Measurements from ENCODE around the gene ABLIM2.

DNA sequence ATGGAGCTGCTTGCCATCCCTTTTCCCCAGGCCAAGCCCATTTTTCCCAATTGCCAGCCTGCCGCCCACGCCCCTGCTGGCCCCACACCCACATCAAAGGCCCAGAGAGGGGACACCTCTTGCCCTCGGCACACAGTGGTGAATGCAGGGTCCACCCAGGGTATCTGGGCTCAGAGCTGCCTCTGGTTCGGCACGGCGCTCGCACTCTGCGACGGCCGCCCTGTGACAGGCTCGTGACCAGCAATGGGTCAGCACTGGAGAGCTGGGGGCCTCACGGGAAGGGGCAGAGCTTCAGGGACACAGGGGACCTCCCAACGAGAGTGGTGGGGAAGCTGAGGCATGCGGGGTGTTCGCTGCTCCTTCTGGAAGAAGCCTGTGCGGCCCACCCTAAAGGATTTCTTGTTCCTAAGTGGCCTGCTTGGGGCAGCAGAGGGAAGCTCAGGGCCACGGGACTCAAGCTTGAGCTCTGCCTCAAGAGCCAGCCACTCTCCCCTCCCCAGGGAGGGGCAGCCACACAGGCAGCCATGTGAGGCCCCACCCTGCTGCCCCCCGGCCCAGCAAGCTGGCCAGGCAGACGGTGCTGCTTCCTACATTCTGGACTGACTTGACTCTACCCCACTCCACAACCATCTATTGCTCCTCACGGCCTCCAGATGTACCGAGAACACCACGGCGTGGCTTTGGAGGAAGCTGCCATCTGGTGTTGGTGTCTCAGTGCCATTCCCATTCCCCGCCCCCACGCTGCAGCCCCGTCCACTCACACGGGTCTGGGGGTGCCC, 73.7 kb downstream of the ABLIM2 start:
- TF ChIP-seq, protein P1, sequence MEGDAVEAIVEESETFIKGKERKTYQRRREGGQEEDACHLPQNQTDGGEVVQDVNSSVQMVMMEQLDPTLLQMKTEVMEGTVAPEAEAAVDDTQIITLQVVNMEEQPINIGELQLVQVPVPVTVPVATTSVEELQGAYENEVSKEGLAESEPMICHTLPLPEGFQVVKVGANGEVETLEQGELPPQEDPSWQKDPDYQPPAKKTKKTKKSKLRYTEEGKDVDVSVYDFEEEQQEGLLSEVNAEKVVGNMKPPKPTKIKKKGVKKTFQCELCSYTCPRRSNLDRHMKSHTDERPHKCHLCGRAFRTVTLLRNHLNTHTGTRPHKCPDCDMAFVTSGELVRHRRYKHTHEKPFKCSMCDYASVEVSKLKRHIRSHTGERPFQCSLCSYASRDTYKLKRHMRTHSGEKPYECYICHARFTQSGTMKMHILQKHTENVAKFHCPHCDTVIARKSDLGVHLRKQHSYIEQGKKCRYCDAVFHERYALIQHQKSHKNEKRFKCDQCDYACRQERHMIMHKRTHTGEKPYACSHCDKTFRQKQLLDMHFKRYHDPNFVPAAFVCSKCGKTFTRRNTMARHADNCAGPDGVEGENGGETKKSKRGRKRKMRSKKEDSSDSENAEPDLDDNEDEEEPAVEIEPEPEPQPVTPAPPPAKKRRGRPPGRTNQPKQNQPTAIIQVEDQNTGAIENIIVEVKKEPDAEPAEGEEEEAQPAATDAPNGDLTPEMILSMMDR (IDR thresholded peaks at IDR 0.05), result no peak
- no peak for TF ChIP-seq POLR2A (IDR thresholded peaks at IDR 0.05)

Data from lower leg skin (tissue), 3 donors.